ENCODE measurements around the gene LINC00237. TPM values are rescaled to one million over a fixed set of nuclear protein-coding genes. Genes with fewer than 3 reads are reported as not detected.

The LINC00237 gene
- total and polyA plus RNA-seq, 9 of the 15 experiments (the other 6 are each of a cell fraction or from before 2014, with no cell fraction given), result not detected

- no peak for TF ChIP-seq ELF1 (tag; IDR thresholded peaks at IDR 0.05)
- TF ChIP-seq UBTF (IDR thresholded peaks at IDR 0.05; ENCODE audit: borderline replicate concordance in 1 of 2, low read depth in 2 of 2, low read length in 2 of 2), result 0 out of 4 replicates have a peak, but pooled peaks of 1 of the 2 experiments have one; percentile 53
- no peak for TF ChIP-seq HDGF (IDR thresholded peaks at IDR 0.05)
- TF ChIP-seq POLR2B (IDR thresholded peaks at IDR 0.05; ENCODE audit: low read depth, partially characterized antibody), result peak; percentile 73
- TF ChIP-seq ZNF518B (CRISPR knock-in tag; IDR thresholded peaks at IDR 0.05), result no peak
- no peak for TF ChIP-seq ZNF165 (CRISPR knock-in tag; IDR thresholded peaks at IDR 0.05; ENCODE audit: borderline replicate concordance)
- TF ChIP-seq GTF2B (IDR thresholded peaks at IDR 0.05; ENCODE audit: extremely low read depth, insufficient read length), result no peak
- no peak for TF ChIP-seq NR3C1 (CRISPR knock-in tag; IDR thresholded peaks at IDR 0.05)
- no peak for TF ChIP-seq CTCFL (IDR thresholded peaks at IDR 0.05; ENCODE audit: borderline replicate concordance, insufficient read depth, low read depth, low read length, poor library complexity, severe bottlenecking)
- no peak for TF ChIP-seq CTBP1 (IDR thresholded peaks at IDR 0.05; ENCODE audit: borderline replicate concordance)
- TF ChIP-seq GABPB1 (CRISPR knock-in tag; IDR thresholded peaks at IDR 0.05), result peak; percentile 73
- TF ChIP-seq ZNF76 (CRISPR knock-in tag; IDR thresholded peaks at IDR 0.05; ENCODE audit: borderline replicate concordance), result no peak
- no peak for TF ChIP-seq NR4A1 (CRISPR knock-in tag; IDR thresholded peaks at IDR 0.05)
- no peak for TF ChIP-seq NR4A1 (tag; IDR thresholded peaks at IDR 0.05)
- TF ChIP-seq C11orf30 (IDR thresholded peaks at IDR 0.05; ENCODE audit: low read depth), result no peak
- TF ChIP-seq TOE1 (IDR thresholded peaks at IDR 0.05; ENCODE audit: borderline replicate concordance), result no peak
- no peak for TF ChIP-seq TOE1 (CRISPR knock-in tag; IDR thresholded peaks at IDR 0.05; ENCODE audit: borderline replicate concordance, low read depth)
- no peak for TF ChIP-seq NFYB (IDR thresholded peaks at IDR 0.05; ENCODE audit: extremely low read depth, insufficient read length)
These were observed 19.9 kb upstream of the LINC00237 start, which contains the start of gene KIZ (continued) for GRCh38 chr20:21125849-21126580.
